ENCODE results near the gene TFAM. TPM values are rescaled to one million over a fixed set of nuclear protein-coding genes. Genes with fewer than 3 reads are reported as not detected.
A peak's percentile ranks its signal among the peaks of the same experiment; 100 is the strongest.

TFAM gene
- 58.8 and 65.6 TPM in 2 replicates for total RNA-seq (2014; rRNA removed; shearing (Covaris generic))

GRCh38 chr10:58384999-58385783 is at the start of gene TFAM:
TSS of gene TFAM (plus strand) at chr10:58385410. CDS start at chr10:58385548, 138 bp downstream.
- peak; percentile 88 for DNase-seq (ENCODE audit: low spot score)

GRCh38 chr10:58336242-58336641 is 49.0 kb upstream of the TFAM start:
- DNase-seq (ENCODE audit: low spot score), result no peak

GRCh38 chr10:58341422-58341821 is 43.8 kb upstream of the TFAM start:
- DNase-seq (ENCODE audit: low spot score), result no peak

- DNase-seq (ENCODE audit: low spot score), result no peak
Measured at GRCh38 chr10:58341947-58342346, 43.3 kb upstream of the TFAM start.

GRCh38 chr10:58347967-58348366 is 37.2 kb upstream of the TFAM start:
- no peak for DNase-seq (ENCODE audit: low spot score)

DNA sequence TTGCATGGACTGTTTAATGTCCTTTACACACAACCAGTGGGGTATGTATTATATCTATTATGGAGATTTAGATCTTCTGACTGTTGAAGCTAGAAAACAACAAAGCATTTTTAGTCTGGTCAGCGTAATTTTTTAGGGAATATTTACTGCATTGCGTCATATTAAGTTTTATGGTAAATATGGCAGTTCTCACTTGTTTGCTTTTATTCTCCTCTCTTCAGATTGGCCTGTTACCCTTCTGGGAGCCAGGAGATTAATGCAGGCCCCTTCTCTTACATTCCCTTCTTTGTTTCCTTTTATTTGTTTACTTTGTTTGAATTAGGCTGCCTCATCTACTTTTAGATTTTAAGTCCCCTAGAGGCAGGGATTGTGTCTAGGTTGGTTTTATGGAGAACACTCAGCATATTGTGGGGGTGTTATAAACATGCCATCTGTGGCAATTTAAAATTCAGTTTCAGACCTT is 36.6 kb upstream of the TFAM start:
- DNase-seq (ENCODE audit: low spot score), result no peak

GRCh38 chr10:58350023-58350422 is 35.2 kb upstream of the TFAM start:
- no peak for DNase-seq (ENCODE audit: low spot score)

GRCh38 chr10:58350619-58351323 is 34.4 kb upstream of the TFAM start:
- no peak for DNase-seq (ENCODE audit: low spot score)

DNA sequence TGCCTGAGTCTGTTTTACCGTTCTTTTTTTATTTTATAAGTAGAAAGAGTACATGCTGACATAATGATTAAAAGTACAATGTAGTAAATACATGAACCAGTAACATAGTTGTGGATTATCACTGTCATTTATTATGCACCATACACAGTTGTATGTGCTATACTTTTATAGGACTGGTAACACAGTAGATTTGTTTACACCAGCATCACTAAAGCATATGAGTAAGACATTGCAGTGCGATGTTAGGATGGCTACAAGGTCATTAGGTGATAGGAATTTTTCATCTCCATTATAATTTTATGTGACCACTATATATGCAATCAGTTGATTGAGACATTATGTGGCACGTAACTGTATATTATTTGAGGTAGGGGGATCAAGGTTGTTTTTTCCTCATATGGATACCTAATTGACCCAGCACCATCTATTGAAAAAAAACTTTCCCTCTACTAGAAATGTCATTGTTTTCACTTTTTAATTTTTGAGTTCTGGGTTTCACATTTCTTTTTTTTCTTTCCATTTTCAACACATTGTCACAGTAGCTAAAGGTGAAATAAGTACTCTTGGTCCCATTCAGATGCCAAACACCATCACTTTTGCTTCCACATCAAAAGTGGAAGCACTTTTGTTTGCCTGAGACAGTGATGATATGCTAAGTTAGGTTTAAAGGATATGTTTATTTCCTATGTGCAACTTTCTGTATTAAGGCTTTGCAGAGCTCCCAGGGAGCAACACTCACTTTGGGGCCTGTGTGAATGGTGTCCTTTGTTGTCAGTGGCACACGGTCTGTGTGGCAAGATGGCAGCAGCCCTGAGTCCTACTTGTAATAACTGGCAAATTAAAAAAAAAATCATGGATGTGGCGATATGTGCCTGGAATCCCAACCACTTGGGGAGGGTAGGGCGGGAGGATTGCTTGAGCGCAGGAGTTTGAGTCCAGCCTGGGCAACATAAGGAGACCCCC is 33.3 kb upstream of the TFAM start:
- no peak for DNase-seq (ENCODE audit: low spot score)

DNA sequence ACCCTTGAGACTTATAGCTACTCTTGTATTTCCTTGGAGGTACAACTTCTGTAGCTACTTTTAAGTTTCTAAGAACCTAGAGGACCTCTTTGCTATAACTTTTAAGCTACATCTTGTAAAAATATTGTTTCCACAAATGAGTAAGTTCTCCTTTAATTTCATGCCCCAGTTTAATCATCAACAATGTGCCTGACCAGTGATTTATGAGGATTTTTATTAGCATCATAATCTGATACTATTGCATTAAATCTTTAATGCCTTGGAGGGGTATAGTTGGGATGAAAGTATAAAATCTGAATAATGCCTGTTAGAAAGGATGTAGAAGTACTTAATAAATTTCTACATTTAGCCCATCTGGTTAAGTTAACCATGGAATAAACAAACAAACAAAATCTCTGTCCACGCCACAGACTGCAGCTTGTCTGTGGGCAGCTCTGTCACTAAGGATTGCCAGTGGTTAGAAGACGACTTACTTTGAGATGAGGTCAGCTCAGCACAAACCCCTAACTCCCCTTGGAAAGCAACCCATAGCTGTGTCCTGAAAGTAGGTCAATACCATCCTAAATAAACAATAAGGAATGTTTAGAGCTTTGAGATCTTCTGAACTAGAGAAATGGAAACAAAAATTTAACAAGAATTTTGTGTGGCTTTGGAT is 32.1 kb upstream of the TFAM start:
- DNase-seq (ENCODE audit: low spot score), result no peak

DNA sequence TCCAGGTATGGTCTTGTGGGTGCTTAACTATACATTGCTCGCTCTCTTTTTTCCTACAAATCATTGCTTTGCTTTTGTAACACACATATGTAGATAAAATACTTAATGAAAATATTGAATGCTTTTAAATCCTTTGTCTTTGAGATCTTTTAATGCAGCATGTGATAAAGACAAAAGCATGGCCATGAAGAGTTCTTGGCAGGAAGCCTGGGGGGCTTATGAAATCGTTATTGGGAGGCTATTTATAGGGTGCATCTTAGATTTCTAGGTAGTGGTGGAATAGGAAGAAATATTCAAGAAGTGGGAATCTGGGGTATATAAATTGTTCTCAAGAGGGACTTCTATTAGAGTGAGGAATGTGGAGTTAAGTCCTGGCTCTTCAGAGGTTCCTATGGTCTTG is 28.5 kb upstream of the TFAM start:
- DNase-seq (ENCODE audit: low spot score), result no peak

DNA sequence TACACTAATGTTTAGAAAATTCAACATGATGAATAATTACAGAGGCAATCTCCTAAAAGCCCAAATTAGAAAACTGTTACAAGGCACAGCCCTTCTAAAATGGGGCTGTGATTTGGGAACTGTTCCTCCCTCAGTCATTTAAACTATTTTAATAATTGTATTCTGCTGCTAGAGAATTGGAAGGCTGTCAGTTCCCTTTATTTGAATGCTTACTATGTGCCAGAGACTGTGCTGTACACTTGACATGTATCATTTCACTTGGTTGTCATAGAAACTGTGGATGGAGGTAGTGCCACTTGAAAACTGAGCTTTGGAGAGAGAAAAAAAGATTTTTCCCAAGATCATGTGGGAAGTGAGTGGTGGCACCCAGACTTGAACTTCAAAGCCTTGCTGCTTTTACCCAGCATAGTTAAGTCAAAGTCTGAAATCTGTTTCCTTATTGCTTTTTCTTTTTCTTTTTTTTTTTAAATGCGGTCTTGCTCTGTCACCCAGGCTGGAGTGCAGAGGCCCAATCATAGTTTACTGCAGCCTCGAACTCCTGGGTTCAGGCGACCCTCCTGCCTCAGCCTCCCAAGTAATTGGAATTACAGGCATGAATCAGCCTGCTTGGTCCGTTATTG is 26.8 kb upstream of the TFAM start:
- no peak for DNase-seq (ENCODE audit: low spot score)

- DNase-seq (ENCODE audit: low spot score), result no peak
Measured at GRCh38 chr10:58358947-58359346, 26.3 kb upstream of the TFAM start.

DNA sequence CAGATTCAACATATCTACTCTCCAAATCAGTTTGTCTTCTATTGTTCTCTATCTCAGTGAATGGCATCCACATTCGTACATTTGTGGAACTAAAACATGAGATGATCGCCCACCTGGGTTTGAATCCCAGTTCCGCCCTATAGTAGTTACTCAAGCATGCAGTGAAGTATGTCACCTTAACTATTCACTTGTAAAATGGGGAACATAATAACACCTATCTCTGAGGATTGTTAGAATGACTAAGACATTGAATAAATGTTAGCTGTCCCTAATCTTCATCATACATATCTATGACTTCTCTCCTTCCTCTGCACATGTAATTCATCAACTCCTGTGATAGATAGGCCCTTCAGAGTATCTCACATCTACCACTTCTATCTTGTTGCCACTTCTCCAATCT is 25.7 kb upstream of the TFAM start:
- DNase-seq (ENCODE audit: low spot score), result no peak

GRCh38 chr10:58360412-58361004 is 24.7 kb upstream of the TFAM start:
- DNase-seq (ENCODE audit: low spot score), result no peak

GRCh38 chr10:58361353-58361752 is 23.9 kb upstream of the TFAM start:
- no peak for DNase-seq (ENCODE audit: low spot score)

DNA sequence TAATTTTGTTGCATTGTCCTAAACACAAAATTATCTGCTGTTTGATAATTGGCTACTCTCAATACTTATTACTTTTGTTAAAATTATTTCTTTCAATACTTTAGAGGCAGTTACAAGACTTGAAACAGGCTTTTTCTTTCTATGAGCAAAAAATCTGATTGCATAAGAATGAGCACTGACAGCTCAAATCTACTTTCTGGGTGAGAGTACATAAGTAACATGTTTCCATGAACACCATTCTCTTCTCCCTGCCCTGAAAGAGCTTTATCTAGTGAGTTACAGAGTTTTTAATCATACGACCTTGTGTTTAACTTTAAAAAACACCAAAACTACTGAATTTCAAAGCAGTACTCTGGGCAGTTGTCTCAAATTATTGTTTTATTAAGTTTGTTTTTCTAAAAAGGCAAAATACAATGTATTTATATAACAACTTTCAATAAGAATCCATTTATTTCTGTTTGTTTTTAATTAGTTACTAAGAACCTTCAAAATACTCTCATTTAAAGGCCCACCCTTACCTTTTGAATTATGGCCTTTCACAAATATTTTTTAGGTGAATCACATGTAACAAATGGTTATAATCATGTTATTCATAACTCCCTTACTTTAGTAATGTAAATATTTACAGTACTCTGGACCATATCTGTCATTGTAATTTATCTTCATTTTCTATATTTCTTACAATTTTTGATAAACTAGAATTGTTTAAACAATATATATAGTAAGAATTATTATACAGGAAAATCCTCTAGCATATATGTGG is 23.0 kb upstream of the TFAM start:
- no peak for DNase-seq (ENCODE audit: low spot score)

DNA sequence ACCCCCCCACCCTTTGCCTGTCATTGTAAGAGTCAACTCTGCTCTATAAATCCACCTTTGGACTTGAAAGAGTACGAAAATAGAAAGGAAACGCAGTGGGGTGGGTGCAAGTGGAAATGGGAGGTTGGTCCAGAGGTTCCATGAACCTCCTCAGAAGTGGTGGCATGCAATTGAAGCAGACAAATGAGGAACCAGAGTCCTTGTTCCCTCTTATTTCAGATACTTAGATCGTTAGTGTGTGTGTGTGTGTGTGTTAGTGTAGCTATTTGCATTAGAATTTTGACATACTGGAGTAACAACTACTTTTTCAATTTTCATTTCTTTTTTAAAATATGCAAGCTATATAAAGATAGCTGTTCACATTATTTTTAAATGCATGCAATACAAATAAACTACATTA is 18.1 kb upstream of the TFAM start:
- no peak for DNase-seq (ENCODE audit: low spot score)

GRCh38 chr10:58371473-58371872 is 13.7 kb upstream of the TFAM start:
- DNase-seq (ENCODE audit: low spot score), result no peak
